ENCODE results near the gene MOCS2.

The MOCS2 gene

DNA sequence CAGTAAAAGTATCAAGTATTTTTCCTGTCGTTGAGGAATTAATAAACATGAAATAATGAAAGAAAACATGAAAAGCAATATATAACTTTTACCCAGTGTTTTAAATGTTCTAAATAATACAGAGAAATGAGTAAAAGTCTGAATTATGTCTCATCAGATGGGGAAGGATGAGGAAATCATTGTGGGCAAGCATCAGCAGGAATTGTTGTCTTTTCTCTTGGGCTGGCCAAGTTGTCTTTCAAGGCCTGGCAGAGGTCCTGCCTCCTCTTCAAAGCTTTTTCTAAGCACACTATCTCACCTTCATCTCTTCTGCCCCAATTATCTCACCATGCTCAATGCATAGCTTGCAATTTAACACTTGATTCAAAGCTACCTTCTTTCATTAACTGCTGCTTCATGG lies 41.9 kb downstream of the MOCS2 start:
- in situ Hi-C loops (cut with MboI; ENCODE audit: low sequenced_read_pairs, unreplicated experiment): no loop called here
- DNase-seq (ENCODE audit: low spot score): no peak
- TF ChIP-seq, protein P1, sequence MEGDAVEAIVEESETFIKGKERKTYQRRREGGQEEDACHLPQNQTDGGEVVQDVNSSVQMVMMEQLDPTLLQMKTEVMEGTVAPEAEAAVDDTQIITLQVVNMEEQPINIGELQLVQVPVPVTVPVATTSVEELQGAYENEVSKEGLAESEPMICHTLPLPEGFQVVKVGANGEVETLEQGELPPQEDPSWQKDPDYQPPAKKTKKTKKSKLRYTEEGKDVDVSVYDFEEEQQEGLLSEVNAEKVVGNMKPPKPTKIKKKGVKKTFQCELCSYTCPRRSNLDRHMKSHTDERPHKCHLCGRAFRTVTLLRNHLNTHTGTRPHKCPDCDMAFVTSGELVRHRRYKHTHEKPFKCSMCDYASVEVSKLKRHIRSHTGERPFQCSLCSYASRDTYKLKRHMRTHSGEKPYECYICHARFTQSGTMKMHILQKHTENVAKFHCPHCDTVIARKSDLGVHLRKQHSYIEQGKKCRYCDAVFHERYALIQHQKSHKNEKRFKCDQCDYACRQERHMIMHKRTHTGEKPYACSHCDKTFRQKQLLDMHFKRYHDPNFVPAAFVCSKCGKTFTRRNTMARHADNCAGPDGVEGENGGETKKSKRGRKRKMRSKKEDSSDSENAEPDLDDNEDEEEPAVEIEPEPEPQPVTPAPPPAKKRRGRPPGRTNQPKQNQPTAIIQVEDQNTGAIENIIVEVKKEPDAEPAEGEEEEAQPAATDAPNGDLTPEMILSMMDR (IDR thresholded peaks at IDR 0.05; ENCODE audit: borderline replicate concordance, control extremely low read depth, extremely low read depth, insufficient read depth, missing control alignments): no peak

DNA sequence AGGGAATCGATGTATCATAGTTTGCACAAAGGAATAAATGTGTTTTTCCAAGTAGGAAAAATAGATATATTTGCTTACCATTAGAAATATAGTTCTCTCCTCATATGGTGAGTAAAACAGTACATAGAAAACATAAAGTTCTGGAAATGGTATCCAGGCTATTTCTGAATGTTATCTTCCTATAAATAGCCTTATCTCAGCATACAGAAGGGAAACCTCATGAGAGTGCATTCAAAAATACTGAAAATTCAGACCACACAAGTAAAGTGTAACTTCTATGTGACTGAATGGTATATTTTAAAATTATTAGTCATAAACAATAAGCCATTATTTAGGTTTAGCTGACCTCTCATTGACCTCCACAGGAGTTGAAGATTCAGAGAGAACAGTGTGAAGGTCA lies 43.5 kb downstream of the MOCS2 start:
- no peak for DNase-seq (ENCODE audit: low spot score)
- in situ Hi-C loops (cut with MboI; ENCODE audit: low sequenced_read_pairs, unreplicated experiment): no loop called here
- TF ChIP-seq, protein P1 (IDR thresholded peaks at IDR 0.05; ENCODE audit: borderline replicate concordance, control extremely low read depth, extremely low read depth, insufficient read depth, missing control alignments): no peak

DNA sequence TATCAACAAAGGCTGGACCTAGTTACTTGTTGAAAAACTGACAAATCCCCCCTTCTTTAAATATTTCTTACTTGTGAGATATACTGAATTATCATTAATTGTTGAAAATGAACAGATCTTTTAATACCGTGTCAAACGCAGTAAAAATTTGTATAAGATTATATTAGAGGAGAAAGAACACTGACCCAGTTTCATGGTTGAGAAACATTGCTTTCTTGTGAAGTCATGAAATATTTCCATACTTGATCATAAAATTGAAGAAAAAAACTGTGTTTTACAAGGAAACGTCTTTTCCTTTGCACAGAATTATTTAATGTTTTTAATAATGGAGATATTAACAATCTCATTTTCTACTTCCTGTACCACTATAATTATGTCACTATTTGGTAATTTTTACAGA lies 45.8 kb downstream of the MOCS2 start:
- TF ChIP-seq, protein P1 (IDR thresholded peaks at IDR 0.05; ENCODE audit: borderline replicate concordance, control extremely low read depth, extremely low read depth, insufficient read depth, missing control alignments): no peak
- in situ Hi-C loops (cut with MboI; ENCODE audit: low sequenced_read_pairs, unreplicated experiment): no loop called here
- DNase-seq (ENCODE audit: low spot score): no peak

- TF ChIP-seq, protein P1 (IDR thresholded peaks at IDR 0.05; ENCODE audit: borderline replicate concordance, control extremely low read depth, extremely low read depth, insufficient read depth, missing control alignments): no peak
- in situ Hi-C loops (cut with MboI; ENCODE audit: low sequenced_read_pairs, unreplicated experiment): no loop called here
- DNase-seq (ENCODE audit: low spot score): no peak
These were observed 46.4 kb downstream of the MOCS2 start for GRCh38 chr5:53063176-53063575.

DNA sequence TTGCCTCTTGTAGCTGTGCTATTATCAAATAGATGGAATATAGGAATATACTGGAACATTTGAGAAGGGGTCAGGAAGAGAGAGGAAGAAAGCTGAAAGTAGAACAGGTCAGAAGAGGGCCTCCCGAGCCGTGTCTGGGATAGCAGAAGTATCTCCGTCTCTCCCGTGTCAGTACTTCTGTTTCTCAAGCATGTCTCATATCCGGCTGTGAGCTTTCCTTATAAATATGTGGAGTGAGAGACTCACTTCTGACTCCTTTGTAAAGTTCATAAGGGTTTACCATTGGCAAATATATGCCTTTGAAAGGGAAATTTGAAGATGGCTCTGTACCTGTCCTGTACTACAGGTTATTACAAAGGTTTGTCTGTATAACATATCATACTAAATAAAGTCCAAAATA lies 50.3 kb downstream of the MOCS2 start:
- in situ Hi-C loops (cut with MboI; ENCODE audit: low sequenced_read_pairs, unreplicated experiment): no loop called here
- TF ChIP-seq, protein P1 (IDR thresholded peaks at IDR 0.05; ENCODE audit: borderline replicate concordance, control extremely low read depth, extremely low read depth, insufficient read depth, missing control alignments): no peak

DNA sequence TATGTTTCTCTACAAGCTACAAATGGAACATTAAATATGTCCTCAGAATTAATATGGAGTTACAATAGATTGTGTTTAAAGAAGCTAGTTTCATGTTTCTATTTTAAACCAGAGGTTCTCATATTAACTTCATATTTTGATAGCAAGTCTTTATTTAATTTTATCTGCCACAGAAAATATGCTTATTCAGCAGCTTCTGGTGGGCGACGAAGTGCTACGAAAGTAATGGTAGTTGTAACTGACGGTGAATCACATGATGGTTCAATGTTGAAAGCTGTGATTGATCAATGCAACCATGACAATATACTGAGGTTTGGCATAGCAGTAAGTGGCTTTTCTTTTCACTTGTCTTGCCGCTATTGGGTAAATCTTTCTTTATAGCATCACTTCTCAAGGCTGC lies 54.2 kb downstream of the MOCS2 start:
- in situ Hi-C loops (cut with MboI; ENCODE audit: low sequenced_read_pairs, unreplicated experiment): no loop called here
- TF ChIP-seq, protein P1 (IDR thresholded peaks at IDR 0.05; ENCODE audit: borderline replicate concordance, control extremely low read depth, extremely low read depth, insufficient read depth, missing control alignments): no peak
- DNase-seq (ENCODE audit: low spot score): no peak

More for the DNA sequence above, 50.3 kb downstream of the MOCS2 start:
- no peak for DNase-seq (ENCODE audit: low spot score)

- in situ Hi-C loops (cut with MboI; ENCODE audit: low sequenced_read_pairs, unreplicated experiment): no loop called here
- TF ChIP-seq, protein P1 (IDR thresholded peaks at IDR 0.05; ENCODE audit: borderline replicate concordance, control extremely low read depth, extremely low read depth, insufficient read depth, missing control alignments): no peak
- DNase-seq (ENCODE audit: low spot score): no peak
These were observed 56.2 kb downstream of the MOCS2 start for GRCh38 chr5:53053364-53053763.
